GM19397 (cell line): ENCODE results near the gene CEACAM1.
"Not testable (repeated sequence)": the region's sequence is repeated elsewhere in the genome, so short reads cannot be mapped to it uniquely, and the experiment has no call there.

Source experiments
- ATAC-seq: cut with Tn5 transposase; IDR thresholded peaks from one replicate; pipeline ENCODE4 v1.9.1; 2021; ENCODE audit warnings: mild to moderate bottlenecking, moderate library complexity; ENCODE audit not compliant: unreplicated experiment

CEACAM1 gene

DNA sequence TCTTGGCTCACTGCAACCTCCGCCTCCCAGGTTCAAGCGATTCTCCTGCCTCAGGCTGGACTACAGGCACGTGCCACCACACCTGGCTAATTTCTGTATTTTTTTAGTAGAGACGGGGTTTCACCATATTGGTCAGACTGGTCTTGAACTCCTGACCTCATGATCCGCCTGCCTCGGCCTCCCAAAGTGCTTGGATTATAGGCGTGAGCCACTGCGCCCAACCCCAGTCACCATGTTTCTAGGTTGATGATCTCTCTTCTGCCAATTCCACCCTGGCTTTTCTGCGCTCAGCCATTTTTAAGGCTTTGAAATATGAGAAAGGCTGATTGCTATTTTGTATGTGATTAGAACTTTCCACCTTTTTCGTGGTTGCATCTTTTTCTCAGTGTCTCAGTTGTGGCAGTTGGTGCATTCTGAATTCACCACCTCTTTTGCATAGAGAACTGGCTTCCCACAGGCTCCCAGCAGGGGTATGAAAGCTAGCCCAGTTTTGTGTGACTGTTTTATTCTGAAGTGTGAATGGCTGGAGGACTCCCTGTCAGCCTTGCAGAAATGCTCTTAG, 15.5 kb downstream of the CEACAM1 start:
- peak; percentile 68 for ATAC-seq

GRCh38 chr19:42512130-42512636, 16.1 kb downstream of the CEACAM1 start:
- ATAC-seq: no peak

- no peak for ATAC-seq
These were observed 16.9 kb downstream of the CEACAM1 start for GRCh38 chr19:42511340-42511739.

DNA sequence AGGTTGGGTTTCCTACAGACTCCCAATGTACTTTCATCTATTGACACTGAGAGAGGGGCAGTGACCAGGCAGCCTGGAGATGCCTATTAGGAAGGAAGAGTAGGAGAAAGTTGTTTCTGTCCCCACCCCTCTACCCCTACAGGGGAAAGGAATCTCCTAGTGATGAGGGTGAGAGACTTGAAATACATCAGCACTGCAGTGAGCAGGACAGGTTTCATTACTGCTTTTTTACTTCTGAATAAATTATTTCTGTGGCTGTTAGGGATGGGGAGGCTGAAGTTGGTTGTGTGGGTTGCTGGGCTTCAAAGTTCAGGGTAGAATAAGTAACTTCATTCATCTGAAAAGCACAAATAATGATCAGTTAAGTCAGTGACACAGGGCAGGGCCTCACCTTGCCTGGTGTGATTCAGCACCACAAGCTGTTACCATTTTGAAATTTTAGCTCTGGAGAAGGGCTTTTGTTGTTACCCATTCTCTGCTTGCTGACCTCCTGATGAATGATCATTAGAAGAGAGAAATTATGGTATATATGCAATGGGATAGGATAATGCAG, 19.3 kb downstream of the CEACAM1 start:
- ATAC-seq: no peak

GRCh38 chr19:42505066-42505465, 23.2 kb downstream of the CEACAM1 start:
- no peak for ATAC-seq

GRCh38 chr19:42501733-42502132, 26.5 kb downstream of the CEACAM1 start:
- ATAC-seq: no peak

DNA sequence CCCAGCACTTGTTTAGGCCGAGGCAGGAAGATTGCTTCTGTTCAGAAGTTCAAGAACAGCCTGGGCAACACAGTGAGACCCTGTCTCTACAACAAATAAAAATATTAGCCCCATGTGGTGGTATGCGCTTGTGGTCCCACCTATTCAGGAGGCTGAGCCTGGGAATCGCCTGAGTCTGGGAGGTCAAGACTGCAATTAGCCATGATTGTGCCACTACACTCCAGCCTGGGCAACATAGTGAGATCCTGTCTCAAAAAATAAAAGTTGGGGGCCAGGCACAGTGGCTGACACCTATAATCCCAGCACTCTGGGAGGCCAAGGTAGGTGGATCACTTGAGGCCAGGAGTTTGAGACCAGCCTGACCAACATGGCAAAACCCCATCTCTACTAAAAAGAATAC, 27.0 kb downstream of the CEACAM1 start:
- not testable (repeated sequence) for ATAC-seq

DNA sequence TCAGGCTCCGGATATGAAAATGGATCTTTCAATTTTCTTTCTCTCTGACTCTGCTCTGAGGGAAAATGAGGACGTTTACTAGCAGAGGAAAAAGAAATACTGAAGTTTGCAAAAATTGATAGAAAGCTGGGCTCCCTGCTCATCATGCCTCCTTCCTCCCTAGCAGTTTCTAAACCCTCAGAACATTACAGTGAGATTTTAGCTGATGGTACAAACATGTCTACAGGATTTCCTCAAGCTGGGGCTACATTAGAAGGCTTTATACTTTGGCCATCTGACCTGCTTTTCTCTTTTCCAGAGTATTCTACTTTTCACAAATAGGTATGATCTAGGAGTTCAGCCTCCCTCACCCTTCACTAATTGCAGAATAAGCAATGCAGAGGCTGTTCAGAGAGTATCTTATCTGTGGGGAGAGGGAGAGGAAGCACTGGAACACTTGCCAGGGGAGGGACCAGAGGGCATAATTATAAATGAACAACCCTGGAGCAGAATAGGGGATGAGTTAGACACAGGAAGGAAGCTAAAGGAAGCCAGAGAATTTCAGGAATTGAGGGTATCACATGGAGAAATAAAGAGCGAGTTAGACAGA, 30.0 kb downstream of the CEACAM1 start:
- ATAC-seq: no peak

DNA sequence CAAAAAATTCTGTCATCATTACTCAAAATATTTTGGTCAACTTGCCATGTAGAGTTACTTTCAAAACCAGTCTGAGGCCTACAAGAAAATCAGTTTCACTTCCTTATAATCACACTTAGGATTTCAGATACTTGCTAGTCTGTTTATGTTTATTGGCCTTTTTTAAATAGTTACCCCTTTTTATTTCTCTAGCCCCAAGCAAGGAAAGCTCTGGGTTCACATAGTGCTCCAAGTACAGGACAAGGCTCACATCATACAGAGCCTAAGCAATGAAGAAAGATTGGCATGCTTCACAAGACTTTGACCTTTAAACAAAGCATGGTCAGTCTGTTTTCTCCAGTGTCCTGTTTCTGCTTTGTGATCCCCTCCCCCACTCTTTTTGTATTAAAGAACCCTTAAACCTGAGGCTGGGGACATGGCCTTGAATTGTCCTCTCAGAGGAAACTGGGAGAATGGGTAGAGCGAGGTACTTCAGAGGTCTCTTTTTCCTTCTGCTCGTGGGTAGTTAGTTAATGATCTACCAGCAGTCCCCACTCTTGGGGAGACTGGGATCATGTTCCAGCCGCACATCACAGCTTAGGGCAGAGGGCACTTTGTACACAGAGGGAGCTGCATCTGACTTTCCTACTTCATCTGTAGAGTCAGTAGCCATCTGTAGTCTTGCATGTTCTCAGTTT, 30.7 kb downstream of the CEACAM1 start:
- ATAC-seq: no peak

DNA sequence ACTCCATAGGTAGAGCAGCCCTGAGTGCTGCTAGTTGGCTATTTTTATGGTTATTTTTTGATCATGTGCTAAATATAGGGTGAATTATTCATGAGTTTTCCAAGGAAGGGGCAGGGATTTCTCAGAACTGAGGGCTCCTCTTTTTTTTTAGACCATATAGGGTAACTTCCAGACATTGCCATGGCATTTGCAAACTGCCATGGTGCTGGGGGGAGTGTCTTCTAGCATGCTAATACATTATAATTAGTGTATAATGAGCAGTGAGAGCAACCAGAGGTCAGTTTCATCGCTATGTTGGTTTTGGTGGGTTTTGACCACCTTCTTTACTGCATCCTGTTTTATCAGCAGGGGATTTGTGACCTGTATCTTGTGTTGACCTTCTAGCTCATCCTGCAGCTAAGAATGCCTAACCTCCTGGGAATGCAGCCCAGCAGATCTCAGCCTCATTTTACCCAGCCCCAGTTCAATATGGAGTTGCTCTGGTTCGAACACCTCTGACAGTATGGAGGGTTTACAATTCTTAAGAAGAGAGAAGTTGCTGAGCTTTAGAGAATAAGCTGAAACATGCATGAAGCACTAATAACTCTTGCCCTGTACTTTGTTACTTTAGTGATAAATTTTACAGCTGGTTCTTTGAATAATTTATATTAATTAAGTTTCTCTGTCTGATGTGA, 31.7 kb downstream of the CEACAM1 start:
- ATAC-seq: no peak

DNA sequence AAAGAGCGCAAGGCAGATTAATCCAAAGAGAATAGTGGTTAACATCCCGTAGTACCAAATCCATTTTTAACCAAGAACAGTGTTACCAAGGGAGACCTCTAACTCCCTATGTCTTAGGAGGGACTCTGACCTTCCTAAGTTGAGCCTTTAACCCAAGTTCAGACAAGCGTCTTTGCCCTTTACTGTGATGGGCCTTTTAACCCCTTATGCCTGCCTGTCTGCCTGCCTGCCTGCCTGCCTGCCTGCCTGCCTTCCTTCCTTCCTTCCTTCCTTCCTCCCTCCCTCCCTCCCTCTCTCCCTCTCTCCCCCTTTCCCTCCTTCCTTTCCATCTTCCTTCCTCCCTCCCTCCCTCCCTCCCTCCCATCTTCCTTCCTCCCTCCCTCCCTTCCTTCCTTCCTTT, 32.6 kb downstream of the CEACAM1 start:
- no peak for ATAC-seq

GRCh38 chr19:42494321-42494720, 34.0 kb downstream of the CEACAM1 start:
- no peak for ATAC-seq

DNA sequence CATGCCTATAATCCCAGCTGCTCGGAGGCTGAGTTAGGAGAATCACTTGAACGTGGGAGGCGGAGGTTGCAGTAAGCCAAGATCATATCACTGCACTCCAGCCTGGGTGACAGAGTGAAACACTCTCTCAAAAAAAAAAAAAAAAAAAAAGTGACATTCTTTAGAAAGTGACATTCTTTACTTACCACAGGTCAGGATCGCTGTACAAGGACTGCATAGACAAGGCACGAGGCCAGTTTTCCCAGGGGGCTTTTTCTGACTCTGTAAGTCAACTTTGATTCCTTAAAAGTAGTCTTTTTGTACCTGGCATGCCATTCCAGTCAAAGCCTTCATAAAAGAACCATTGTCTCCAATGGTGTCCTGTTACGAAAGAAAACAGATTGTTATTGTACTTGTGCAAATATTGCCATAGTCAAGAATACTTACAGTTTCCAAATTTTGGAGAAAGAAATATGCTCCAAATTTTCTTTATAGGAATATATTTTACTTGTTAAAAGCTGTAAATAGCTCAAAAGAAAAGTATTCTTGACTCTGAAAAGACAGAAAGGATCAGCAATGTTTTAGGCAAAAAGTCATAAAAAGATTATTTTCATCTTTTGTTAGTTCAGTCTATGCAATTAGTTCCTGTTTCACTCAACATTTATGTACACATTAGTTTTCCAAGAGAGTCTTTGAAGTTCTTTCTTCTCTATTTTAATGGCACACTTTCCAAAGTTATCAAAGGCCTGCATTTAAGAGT, 39.3 kb downstream of the CEACAM1 start:
- no peak for ATAC-seq

DNA sequence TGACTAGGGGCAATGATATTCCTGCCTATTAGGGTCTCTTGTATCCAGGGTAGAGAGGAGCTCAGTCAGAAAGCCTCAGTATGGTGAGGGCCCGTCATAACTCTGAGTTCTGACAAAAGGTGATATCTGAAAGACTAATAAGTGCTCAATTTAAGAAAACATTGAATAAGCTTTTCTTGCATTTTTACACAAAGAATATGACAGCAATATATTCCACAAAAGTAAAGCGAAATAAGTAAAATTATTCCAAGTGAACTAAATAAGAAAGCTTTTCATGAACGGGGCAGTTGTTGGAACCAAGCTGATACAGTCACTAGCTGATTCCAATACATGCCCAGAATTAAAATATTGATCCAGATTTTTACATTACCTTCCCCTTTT, 40.5 kb downstream of the CEACAM1 start:
- ATAC-seq: no peak

GRCh38 chr19:42487032-42487797, 41.1 kb downstream of the CEACAM1 start:
- ATAC-seq: no peak

DNA sequence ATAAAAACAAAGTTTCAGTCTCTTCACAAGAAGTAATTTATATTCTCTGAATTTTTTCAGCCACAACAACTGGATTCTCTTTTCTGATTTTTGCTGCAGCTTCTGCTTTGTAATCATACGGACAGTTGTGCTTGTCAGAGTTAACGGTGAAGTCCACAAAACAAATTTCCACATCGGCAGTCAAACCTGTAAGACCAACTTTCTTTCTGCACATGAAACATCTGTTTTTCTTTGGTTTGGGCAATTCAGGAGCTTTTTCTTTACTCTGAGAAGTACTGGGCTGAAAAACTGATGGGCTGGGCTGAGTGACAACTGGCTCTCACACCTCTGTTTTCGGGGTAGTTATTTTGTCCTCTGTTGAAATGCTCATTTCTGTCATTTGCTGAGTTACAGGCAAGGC, 43.2 kb downstream of the CEACAM1 start:
- ATAC-seq: not testable (repeated sequence)

GRCh38 chr19:42480335-42481095, 47.8 kb downstream of the CEACAM1 start:
- ATAC-seq: no peak

DNA sequence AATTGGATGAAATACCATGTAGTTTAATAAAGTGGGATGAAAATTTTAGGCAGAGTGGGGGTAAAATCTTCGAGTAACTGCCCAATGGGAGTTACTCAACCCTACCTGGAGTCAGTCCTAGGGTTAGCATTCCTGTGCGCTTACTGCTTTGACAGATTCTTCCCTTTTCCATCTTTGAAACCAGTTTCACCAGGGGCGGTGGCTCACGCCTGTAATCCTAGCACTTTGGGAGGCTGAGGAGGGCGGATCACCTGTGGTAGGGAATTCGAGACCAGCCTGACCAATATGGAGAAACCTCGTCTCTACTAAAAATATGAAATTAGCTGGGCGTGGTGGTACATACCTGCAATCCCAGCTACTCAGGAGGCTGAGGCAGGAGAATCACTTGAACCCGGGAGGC, 48.5 kb downstream of the CEACAM1 start:
- ATAC-seq: no peak

- ATAC-seq: no peak
These were observed 49.4 kb downstream of the CEACAM1 start for GRCh38 chr19:42478765-42479311.
